ENCODE measurements around the gene ARMH1. TPM values are rescaled to one million over a fixed set of nuclear protein-coding genes. Genes with fewer than 3 reads are reported as not detected.

ARMH1 gene
- total RNA-seq = 2.8 TPM

DNA sequence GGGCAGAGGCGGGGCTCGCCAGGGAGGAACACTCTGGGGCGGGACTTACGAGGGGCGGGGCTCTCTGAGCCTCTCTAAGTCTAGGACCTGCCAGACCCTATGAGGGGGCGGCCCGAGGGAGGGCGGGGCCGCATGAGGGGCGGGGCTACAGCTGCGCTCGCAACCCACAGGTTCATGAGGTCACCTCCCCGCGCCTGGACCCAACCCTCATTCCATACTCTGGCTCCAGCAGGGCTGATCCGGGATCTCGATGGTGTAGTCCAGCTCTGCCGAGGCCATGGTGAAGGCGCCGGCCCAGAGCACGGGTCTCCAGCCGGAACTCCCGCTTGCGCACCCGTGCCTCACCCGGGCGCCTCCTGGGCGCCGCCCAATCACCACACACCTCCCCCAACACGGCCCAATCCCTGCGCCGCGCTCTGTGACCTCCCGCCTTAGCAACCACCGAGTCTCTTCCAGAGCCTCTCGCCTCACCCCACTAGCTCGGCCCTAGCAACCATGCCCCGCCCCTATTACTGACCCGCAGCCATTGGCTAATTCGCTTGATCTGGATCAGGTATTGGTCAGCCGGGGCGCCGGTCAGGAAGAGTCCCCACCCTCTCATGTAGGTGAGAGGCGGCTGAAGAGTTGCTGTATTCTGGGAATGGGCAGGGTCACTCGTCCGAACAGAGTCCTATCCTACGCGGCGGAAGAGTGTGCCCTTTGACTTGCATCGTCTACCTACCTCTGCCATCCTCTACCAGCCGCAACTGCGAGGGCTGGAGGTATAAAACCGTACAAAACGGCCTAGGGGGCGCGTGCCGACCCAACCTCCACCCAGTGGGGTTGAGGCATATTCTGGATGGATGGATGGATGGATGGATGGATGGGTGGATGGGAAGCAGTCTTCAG lies at the start of gene ARMH1, which contains the start of gene TMEM53:
TSS of gene ARMH1 (plus strand) at position 602 of the 888 bp plus-strand sequence. CDS start 14,984 bp downstream, outside the sequence.
TSS of gene TMEM53 (minus strand) at position 369 of the 888 bp plus-strand sequence. CDS start at position 279, 90 bp downstream.
- peak; percentile 100 for DNase-seq

DNA sequence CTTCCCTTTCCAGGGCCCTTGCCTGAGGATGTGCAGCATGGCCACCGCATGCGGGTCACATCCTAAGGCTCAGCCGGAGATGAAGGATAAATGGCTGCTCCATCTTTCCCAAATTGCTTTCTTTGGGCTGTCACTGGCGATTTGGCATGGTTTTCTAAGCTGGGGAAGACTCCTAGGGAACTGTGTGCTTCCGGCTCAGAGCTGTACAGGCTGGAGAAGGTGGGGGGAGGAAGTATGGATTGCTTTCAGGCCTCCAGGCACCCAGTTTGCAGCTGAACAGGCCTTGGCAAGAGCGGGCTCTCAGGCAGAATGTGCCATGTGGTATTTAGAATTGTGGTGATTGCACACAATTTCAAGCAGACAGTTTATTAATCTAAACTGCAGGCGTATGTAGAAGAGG lies 49.2 kb upstream of the ARMH1 start:
- no peak for DNase-seq

DNA sequence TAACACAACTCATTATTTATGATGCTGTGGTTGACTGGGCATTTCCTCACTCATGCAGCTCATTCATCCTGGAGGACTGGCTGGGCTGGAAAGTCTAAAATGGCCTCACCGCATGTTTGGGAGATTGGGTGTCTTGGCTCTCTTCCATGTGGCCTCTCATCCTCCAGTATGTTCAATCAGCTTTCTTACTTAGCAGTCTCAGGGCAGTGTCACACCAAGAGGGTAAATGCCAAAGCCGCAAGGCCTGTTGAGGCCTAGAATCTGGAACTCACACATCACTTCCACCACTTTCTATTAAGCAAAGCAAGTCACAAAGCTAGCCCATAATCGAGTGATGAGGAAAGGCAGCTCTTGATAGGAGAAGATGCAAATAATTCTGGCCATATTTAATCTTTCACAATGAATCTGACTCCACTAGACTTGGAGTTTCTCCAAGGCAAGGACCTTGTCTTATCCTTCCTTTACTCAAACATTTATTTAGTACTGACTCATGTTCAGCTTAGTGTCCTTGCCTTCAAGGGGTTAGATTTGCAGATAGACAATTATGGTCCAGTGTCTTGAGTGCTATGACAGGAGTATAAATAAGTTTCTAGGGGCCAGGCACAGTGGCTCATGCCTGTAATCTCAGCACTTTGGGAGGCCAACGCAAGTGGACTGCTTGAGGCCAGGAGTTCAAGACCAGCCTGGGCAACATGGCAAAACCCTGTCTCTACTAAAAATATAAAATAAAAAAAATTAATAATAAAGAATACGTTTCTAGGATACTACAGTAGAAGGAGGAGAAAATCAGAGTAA lies 45.4 kb upstream of the ARMH1 start:
- DNase-seq = no peak

DNA sequence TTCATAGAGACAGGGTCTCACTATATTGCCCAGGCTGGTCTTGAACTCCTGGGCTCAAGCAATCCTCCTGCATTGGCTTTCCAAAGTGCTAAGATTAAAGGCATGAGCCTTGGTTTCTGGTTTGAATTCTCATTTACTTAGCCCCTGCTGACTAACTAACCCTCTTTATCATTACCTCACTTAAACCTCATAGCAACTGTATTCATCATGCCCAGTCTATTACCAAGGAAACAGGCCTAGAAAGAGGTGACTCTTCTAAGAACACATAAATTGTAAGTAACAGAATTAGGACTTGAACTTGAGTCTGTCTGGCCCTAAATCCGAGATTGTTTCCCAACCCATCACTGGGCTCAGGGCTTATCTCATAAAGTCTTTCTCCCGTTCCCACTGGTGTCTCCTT lies 44.4 kb upstream of the ARMH1 start:
- no peak for DNase-seq

DNA sequence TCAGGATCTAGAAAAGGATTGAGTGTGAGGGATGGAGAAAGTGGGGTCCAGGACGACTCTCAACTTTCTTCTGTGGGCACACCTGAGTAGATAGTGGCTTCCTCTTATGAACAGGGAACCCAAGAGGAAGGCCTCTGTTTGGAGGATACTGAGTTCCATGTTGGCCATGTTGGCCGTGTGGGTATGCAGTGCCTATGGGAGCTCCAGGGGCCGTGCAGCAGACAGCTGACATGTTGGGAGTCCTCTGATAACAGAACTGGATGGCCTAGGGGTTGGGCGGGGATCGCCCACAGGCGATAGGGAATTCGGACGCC lies 43.2 kb upstream of the ARMH1 start:
- DNase-seq = no peak

DNA sequence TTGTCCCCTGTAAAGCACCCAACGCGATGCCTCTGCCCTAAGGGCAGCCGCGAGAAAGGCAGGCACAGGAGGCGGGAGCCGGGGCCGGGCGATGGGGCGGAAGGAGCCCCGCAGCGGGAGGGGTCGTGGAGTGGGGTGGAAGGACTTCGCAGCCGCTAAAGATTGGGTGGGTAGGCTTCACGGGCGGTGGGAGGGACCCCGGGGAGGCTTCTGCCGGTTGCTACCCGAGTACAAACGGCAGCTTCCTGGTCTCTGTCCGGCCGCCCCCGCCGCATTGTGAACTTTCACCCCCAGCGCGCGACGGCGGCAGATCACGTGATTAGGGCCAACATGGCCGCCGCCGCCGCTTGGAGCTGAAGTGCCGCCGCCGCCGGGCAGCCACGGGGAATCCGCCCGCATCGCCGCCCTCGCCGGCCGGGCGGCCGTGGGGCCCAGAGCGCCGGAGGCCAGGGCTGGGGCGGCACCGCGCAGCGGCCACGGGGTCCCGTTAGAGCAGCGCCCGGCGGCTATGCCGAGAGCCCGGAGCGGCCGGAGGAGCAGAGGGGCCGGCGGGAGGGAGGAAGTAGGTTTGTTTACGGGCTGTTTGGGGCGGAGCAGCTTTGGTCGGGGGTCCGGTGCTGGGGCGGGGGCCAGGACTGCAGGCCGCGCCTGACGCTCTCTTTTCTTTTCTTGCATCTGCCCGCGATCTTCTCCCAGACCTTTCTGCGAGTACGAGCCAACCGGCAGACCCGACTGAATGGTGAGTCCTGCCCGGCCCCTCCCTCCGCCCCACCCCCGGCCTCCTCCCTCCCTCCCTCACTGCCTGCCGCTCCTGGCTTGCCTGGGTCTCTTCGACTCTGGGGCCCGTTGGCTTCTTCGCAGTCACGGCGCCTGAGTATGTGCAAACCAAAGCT lies 42.6 kb upstream of the ARMH1 start:
- peak; percentile 83 for DNase-seq

DNA sequence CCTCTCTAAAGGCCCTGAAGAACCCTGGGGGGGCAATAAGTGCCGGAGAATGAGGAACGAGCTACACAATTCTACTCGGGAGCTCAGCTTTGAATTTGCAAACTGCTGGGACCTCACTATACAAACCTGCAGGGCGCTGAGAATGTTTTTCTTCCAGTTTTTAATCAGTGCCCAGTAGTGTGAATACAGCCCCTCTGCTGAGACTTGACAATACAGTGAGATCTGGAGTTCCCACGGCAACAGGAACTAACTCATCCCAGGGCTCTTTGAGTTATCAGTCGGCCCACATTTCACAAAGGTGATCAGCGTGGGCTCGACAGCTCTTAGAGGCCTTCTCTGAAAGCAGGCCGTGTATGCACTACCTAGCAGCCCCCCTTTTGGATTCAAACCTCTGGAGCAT lies 41.9 kb upstream of the ARMH1 start:
- no peak for DNase-seq

DNA sequence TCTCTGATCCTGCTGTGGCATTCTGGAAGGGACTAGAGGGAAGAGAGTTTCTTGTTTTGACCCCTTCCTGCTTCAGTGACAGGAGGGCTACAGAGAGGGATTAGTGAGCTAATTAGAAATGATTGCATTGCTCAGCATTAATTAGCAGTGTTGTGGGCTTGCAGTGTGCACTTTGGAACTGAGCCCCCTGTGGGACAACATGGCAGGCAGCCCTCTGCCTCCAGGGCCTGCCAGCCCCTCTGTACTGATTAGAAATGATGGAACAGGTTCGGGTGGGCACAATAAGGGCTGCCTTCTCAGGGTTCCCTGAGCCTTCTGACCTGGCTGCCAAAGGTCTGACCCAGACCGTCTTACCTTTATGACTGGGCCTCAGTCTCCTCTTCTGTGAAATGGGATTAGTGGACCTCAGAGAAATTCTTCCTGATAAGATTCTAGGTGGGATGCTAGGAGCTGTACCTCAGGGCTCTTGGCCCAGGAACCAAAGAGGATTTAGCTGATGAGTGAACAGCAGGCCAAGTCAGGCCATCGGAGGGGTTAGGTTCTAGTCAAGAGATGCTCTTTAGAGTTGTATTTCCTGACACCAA lies 39.8 kb upstream of the ARMH1 start:
- no peak for DNase-seq

DNA sequence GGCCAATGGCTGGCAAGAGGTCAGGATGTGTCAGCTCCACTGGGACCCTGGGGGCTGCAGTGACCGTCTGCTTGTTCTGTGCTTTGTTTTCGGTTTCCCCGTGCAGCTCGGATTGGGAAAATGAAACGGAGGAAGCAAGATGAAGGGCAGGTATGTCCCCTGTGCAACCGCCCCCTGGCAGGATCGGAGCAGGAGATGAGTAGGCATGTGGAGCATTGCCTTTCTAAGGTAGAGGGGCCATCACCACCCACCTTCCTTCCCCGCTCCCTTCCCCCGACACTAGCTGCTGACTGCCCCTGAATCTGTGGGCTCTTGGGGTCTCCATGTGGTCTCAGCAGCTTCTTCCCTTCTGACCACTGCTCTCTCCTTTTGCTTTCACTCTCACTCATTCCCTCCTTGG lies 39.1 kb upstream of the ARMH1 start:
- DNase-seq = no peak

DNA sequence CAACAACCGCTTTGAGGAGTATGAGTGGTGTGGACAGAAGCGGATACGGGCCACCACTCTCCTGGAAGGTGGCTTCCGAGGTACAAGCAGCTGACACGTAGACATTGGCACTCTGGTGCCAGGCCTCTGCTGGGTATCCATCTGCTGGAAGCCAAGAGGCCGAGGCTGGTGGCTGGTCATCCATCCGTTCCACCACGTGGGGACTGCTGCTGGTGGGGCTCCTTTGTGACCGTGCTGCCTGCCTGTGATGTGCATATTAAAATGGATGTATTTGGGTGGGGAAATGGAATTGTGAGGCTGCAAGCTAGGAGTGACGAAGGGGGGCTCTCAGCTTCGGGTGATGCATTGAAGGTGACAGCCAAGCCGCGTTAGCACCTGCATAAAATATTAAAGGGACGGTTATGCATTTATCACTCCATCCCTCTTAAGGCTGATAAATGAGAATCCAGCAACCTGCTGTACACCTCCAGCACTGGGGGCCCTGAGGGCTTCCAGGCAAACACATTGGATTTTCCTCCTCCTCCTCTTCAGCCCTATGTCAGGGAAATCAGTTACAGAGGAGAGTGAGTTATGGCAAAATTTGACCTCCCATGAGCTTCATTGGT lies 38.3 kb upstream of the ARMH1 start:
- DNase-seq = no peak

DNA sequence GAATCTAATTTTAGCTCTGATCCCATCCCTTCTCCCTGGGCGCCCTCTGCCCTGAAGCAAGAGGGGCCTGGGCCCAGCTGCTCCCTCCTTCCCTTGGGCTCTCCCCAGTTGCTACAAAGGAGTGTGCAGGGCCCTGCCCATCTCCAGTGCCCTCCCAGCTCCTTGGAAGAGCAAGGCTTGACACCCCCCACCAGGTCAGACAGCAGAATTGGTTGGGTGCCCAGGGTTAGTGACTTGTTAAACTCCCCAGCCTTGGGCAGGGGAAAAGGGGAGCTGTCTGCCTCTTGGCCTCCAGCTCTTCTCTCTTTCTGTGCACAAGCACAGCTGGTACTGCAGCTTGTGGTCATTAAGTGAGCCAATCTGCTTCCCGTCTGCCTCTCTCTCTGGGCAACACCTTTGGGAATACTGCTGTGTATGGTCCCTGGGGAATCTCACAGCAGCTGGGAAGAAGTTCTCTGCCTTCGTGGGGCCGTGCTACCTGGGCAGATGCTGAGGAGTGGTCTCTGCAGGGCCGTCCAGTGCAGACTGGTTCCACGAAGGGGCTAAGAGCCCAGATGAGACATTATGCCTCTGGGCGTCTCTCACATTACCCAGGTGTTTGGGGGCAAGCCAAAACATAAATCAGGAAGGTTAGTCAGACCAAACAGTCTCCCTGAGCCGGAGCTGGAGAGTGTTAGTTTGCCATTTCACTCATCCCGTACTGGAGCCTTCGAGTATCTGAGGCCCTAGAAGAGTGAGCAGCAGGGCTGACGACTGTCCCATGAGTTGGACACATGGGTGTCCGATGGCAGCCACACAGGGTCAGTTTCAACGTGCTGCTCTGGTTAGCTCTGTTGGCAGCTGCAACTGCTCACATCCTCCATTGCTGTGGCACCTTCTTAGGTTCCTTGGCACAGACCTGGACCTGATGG lies 37.6 kb upstream of the ARMH1 start:
- no peak for DNase-seq

DNA sequence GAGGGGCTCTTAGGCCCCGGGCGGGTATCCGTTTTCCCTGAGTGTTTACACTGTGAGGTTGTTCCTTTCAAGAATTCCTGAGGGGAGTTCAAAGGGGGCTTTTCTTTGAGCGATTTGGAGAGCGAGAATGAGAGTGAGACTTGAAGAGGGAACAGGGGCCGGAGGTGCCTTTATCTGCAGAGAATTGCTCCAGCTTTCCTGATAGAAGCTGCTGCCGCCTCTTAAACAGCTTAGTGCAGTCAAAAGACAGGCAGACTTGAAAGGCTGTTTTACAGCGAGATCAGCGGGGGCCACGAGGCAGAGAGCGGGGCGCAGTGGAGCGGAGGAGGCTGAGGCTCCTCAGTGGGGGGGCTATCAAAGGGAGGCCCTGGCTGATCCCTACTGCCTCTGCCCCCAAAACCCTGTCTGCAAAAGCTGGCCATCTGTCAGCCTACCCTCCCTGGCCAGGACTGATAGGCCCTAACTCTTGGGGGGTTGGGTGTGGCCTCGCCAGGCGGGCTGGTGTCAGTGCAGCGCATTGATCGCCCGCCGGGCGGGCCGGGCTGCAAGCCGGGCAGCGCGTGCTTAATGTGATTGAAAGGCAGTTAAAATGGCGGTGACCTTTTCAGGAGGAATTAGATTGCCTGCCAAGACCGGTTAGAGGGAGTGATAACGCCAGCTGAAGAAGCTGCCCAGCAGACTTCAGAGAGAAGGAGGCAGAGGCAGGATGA lies 36.7 kb upstream of the ARMH1 start:
- DNase-seq = no peak

DNA sequence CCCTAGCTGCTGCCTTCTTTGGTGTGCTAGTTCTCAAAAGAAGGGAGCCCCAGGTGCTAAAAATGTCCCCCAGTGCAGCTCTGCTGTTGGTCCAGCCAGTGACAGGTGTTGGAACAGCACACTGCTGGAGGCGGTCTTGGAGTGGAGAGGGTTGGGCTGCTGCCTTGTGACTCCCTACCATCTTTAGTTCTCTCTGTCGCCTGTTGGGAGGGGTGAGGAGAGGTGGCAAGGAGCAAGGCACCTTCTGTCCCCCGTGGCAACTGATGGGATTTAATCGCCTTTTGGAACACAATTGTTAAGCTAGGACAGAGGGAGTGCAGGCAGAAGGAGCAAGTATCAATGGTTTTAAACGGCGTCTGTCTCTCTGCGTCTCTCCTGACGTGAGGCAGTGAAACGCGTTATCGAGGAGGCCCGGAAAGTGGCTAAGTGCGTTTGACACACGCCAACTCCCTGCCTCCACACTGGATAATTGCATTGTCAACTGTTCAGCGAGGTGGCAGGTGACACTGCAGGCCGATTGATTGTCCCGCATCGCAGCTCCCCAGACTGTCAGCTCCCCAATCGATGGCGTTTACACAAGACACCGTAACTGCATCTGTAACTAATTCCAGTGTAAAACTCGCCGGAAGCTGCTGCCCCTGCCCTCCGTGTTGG lies 34.2 kb upstream of the ARMH1 start:
- no peak for DNase-seq

DNA sequence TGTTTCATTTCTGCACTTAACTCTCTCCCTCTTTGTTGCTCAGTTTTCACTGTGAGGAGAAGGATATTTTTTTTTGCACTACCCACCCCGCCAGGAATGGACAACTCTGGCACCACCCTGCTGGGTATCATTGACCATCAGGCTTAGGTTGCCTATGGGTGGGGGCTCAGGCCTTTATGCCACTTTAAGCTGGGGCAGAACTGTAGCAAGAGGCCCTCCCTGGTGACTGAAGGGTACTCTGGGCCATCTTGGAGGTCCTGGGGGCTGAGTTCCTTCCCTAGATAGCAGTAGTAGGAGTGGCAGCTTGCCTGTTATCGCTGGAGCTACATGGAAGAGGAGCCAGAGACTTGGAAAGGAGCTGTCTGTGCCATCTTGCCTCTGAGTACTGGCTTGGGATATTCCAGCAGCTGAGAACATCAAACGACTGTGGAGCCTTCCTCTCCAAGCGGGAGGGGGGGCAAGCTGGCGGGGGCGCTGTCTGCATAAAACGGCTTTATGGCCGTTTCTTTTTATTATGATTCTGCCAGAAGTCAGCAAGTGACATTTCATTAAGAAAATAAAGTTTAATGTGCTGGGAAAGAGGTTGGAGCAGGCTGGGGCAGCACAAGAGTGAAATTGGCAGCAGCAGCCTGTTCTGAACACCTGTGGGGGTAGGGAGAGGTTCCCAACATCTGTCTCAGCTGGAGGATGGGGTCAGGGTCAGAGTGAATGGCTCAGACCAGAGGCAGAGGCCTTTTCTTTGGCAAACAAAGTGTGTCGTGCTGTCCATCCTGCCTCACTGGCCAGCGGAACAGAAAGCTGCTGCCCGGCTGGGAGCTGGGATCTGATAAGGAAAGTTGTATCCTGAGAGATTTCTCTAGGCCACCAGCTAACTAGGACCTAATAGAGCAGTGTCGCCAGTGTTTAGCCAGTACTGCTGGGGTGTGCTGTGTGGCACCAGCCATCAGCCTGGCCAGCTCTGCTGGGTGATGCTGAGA lies 33.1 kb upstream of the ARMH1 start:
- no peak for DNase-seq

DNA sequence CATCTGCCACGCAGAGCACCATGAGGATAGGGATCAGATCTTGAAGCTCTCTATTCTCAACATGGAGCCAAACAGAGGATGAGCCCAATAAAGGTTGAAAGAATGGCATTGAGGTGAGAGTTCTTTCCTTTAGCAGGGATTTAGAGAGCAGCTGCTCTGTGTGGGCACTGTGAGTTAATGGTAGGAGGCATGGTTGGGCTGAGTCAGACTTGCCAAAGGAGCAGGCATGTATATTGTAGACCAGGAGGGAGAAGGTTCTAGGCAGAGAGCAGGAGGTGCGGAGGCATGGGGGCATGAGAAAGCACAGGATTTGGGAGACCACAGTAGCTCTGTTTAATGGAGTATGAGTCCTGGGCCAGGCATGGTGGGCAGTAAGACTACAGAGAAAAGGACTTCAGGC lies 32.3 kb upstream of the ARMH1 start:
- DNase-seq = no peak

DNA sequence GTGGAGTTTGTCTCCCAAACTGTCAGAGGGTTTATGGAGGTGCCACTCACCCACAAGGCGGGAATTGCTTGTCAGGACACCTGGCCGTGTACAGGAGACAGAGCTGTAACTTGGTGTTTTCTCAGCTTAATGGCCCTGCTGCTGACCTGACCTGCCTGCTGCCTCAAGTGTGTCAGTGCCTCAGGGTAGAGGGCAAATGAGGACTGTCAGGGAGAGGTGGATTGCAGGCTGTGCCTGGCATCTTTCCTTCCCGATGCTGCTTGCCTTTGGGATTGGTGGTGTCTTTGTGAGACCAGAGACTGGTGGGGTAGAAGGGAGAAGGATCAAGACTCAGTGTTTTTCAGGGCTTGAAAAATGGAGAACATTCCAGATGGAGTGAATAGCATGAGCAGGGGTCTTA lies 31.6 kb upstream of the ARMH1 start:
- no peak for DNase-seq

DNA sequence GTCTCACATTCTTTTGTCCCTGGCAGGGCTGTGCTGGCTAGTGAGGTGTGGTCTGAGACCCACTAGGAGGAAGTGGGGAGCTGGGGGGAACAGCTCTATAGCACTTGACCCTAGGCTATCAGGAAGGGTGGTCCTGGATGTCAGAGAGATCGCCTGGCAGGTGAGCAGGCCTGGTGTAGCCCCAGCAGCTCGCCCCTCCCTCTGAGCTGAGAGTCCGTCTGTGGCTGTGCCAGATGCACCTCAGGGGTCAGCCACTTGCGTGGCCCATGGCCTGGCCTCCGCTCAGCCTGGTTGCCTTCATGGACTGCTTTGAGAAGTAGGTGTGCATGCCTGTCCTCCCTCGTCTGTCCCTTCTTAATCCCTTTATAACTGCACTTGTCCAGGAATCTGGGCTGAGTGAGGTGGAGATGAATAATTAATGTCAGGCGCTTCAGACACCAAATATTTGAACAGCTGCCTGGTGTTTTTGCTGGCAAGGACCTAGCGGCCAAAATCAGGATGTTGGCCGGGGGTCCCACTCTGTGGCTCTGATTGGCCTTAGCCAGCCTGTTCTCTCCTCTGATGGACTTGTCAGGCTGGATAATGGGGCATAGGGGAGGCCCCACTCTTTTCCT lies 30.7 kb upstream of the ARMH1 start:
- DNase-seq = no peak

DNA sequence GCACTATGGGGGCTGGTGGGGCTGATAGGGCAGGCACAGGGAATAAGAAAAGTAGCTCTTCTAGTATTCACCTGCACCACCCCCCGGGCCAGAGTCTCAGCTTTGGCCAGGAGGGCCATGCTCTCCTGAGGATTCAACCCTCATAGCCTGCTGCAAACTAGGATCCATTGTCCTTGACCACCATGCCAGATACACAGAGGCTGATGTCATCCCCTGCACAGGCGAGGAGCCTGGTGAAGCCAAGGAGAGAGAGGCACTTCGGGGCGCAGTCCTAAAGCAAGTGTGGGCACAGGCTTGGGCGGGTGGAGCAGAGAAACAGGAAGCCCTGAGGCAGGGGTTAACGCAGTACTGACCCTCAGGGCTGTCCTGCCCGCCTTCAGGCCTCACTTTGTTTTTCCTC lies 29.7 kb upstream of the ARMH1 start:
- no peak for DNase-seq

Data from occipital lobe (tissue), 2 donors.